ENCODE data around the gene FBXL17. TPM values are rescaled to one million over a fixed set of nuclear protein-coding genes. Genes with fewer than 3 reads are reported as not detected.

FBXL17 gene
- total RNA-seq, 1 experiment from 2014 or later = 5.3 TPM

DNA sequence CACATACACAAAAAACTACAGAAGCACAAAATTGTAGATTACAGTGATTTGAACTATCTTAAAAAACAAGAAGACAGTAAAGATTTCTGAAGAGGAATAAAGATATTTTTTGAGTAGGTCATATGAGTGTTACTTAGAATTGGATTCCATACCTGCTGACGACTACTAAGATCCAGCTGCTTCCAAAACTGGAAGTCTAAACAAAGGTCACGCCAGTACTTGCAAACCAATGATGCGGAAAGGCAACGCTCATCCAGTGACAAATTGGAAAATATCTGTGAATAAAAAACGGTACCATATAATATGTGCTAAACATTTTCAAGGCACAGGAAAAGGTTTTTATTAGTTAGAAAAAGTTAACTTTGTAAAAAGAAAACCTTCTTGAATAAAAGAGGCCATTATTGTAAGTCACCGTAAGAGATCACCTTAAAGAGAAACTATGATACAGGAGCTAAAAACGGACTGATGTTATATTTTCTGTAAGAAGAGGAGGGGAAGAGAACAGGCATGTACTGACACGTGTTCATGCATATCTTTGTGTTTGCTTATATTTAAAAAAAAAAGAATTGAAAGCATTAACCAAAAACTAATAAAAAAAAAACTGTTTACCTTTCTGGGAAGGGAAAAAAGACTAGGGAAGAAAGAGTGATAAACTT, 14.1 kb downstream of the FBXL17 start:
- Histone ChIP-seq H3K79me2 (ENCODE audit: insufficient read depth, low read length) (no peaks in the 10 kb centered on the region; the same call in 1 of the 2 replicates), H3K9me3 (ENCODE audit: control insufficient read depth, low read depth, low read length) (no peaks in the 10 kb centered on the region), H3K27ac (ENCODE audit: insufficient read length, low read depth, low read length) (no peak overlapping the region), H4K20me1 (ENCODE audit: control insufficient read depth, insufficient read depth, insufficient read length) (no peaks in the 10 kb centered on the region), H3K56ac (ENCODE audit: insufficient read length, low read depth, low read length) (no peak overlapping the region), H2AFZ (ENCODE audit: low read length) (no peak overlapping the region), H4K91ac (ENCODE audit: insufficient read length, low read depth, low read length) (no peak overlapping the region), H3K18ac (ENCODE audit: insufficient read length, low read depth, low read length) (no peak overlapping the region), H3K14ac (ENCODE audit: insufficient read depth, low read length) (no peak overlapping the region), H3K9ac (ENCODE audit: extremely low read depth, insufficient read length, low read length) (no peak overlapping the region), H2BK15ac (ENCODE audit: low read depth, low read length) (no peak overlapping the region), H2BK5ac (ENCODE audit: insufficient read length, low read length) (no peak overlapping the region), H3K4me2 (ENCODE audit: insufficient read depth, insufficient read length, low read length) (no peak overlapping the region), H2BK12ac (ENCODE audit: insufficient read length, low read depth, low read length) (no peak overlapping the region), H3K4ac (ENCODE audit: low read depth, low read length) (no peak overlapping the region), H3T11ph (ENCODE audit: low read length) (no peak overlapping the region), H4K5ac (ENCODE audit: insufficient read length, low read depth, low read length) (no peak overlapping the region), H3K79me1 (ENCODE audit: insufficient read depth, low read depth, low read length, poor library complexity, severe bottlenecking) (no peaks in the 10 kb centered on the region), H3K27me3 (ENCODE audit: insufficient read depth, low read length) (no peaks in the 10 kb centered on the region), H2BK20ac (ENCODE audit: low read depth, low read length, poor library complexity, severe bottlenecking) (no peak overlapping the region), H4K8ac (replicated peaks; ENCODE audit: insufficient read length, low read depth, low read length) (no peak overlapping the region), H3K4me1 (ENCODE audit: insufficient read depth, low read length) (no peaks in the 10 kb centered on the region), H3K23ac (ENCODE audit: insufficient read length, low read depth, low read length) (no peak overlapping the region), H3K23me2 (ENCODE audit: insufficient read length, low read depth, low read length, poor library complexity, severe bottlenecking) (no peaks in the 10 kb centered on the region), H2AK5ac (ENCODE audit: insufficient read length, low read length) (no peak overlapping the region), H2BK120ac (ENCODE audit: low read depth, low read length, poor library complexity, severe bottlenecking) (no peak overlapping the region)
- WGBS (ENCODE audit: extremely low coverage, insufficient read length, low lambda C conversion rate) = no CpG with 5 or more reads among the region's 8 CpGs
- Mint-ChIP-seq H3K27me3 (ENCODE audit: low read depth) (no peaks in the 10 kb centered on the region), H3K9me3 (peaks cover 12% of the 10 kb centered on the region in 2 experiments), H3K27ac (no peak overlapping the region), H3K36me3 (ENCODE audit: insufficient read depth in 1 of 3, low read depth in 3 of 3) (peaks cover 2 to 11% (median 6%) of the 10 kb centered on the region in 3 experiments; a peak in 6 of 7 replicates), H3K4me3 (no peak overlapping the region), H3K4me1 (peaks cover 0 to 2% of the 10 kb centered on the region in 2 experiments; a peak in 3 of 4 replicates)
- no peak for DNase-seq
- TF ChIP-seq, protein P1, sequence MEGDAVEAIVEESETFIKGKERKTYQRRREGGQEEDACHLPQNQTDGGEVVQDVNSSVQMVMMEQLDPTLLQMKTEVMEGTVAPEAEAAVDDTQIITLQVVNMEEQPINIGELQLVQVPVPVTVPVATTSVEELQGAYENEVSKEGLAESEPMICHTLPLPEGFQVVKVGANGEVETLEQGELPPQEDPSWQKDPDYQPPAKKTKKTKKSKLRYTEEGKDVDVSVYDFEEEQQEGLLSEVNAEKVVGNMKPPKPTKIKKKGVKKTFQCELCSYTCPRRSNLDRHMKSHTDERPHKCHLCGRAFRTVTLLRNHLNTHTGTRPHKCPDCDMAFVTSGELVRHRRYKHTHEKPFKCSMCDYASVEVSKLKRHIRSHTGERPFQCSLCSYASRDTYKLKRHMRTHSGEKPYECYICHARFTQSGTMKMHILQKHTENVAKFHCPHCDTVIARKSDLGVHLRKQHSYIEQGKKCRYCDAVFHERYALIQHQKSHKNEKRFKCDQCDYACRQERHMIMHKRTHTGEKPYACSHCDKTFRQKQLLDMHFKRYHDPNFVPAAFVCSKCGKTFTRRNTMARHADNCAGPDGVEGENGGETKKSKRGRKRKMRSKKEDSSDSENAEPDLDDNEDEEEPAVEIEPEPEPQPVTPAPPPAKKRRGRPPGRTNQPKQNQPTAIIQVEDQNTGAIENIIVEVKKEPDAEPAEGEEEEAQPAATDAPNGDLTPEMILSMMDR (conservative IDR thresholded peaks at IDR 0.05) = no peak
